Measurements from ENCODE around the gene DNAJC5.

DNA sequence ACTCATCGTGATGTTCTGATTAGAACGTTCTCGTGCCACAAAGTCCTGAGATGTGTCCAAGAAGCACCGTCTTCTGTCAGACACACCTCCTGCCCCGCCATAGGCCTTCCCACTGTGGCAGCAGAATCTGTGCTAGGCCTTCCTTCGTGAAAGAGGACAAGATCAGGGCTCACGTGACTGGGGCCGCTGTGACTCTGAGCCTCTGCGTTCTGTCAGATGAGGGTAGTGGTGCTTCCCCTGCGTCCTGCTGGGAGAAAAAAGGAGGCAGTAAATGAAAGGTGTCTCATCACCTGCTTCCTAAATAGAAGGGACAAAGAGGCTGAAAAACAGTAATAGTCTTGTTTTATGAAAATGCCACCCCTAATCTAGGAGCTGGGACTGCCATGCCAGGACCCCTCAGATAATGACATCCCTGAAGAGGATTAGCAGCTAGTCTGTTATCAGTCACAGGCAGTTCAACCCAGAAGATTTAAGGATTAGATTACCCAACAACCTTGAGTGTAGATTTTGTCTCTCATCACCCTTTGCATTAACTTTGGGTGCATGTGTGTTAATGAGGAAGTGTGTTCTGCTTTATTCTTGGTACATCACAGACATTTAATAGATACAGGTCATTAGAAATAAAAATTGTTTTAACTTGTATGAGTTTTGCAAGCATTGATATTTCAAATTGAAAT is 4.1 kb downstream of the DNAJC5 start:
- TF ChIP-seq, protein P1, sequence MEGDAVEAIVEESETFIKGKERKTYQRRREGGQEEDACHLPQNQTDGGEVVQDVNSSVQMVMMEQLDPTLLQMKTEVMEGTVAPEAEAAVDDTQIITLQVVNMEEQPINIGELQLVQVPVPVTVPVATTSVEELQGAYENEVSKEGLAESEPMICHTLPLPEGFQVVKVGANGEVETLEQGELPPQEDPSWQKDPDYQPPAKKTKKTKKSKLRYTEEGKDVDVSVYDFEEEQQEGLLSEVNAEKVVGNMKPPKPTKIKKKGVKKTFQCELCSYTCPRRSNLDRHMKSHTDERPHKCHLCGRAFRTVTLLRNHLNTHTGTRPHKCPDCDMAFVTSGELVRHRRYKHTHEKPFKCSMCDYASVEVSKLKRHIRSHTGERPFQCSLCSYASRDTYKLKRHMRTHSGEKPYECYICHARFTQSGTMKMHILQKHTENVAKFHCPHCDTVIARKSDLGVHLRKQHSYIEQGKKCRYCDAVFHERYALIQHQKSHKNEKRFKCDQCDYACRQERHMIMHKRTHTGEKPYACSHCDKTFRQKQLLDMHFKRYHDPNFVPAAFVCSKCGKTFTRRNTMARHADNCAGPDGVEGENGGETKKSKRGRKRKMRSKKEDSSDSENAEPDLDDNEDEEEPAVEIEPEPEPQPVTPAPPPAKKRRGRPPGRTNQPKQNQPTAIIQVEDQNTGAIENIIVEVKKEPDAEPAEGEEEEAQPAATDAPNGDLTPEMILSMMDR (IDR thresholded peaks at IDR 0.05), result no peak
- TF ChIP-seq POLR2AphosphoS5 (IDR thresholded peaks at IDR 0.05) (no peak), POLR2A (IDR thresholded peaks at IDR 0.05) (no peak)
